K562 (cell line): ENCODE measurements around the gene RYR3. TPM values are rescaled to one million over a fixed set of nuclear protein-coding genes. Genes with fewer than 3 reads are reported as not detected.

Experiments
- ATAC-seq: fragments of 200-7000 bp; cut with Tn5 transposase; 3 replicates; pipeline ENCODE4 v1.9.1; 2020; ENCODE audit warnings: moderate library complexity
- BruUV-seq: library from RNA; stranded (reverse); fragments of 400-500 nt; replicated peaks from 2 replicates; lab custom pipeline; 2021; lab: Mats Ljungman, UMichigan
- CTCF ChIA-PET: fragments of 300-600 bp; formaldehyde crosslinking; extraction: SDS; loops from one replicate; lab custom pipeline; 2021; ENCODE audit warnings: low intra/inter-chr PET ratio; lab: Yijun Ruan, JAX
- POLR2A ChIA-PET: fragments of 300-600, 350-650 bp; sonication (Branson Sonifier 250); formaldehyde crosslinking; extraction: SDS; loops from one replicate; lab custom pipeline; 2021; ENCODE audit warnings: antibody characterized with exemption, inconsistent platforms; lab: Yijun Ruan, JAX
- DNase-seq, 4 experiments: peaks; one replicate each; pipeline versions ENCODE4 v3.0.0 to v3.0.0-alpha.2; 2011 to 2018; ENCODE audit warnings: low spot score in 3 of 4, mixed read lengths in 3 of 4; ENCODE audit errors: extremely low read depth in 1 of 4
- FAIRE-seq: peaks from 2 replicates; lab custom pipeline; 2011; peaks lifted over from hg19 to GRCh38; lab: Jason Lieb, UNC
- H2AFZ ChIP-seq: 2 replicates; pipeline ENCODE4 v1.6.0; 2011; ENCODE audit warnings: low read depth, low read length, control low read depth, inconsistent platforms
- H3K27ac ChIP-seq: fragments of 200-600 bp; 3 replicates; pipeline ENCODE4 v1.8.0; 2011; ENCODE audit warnings: low read depth, mild to moderate bottlenecking, control low read depth, inconsistent platforms, low read length, moderate library complexity, mixed read lengths; ENCODE audit errors: extremely low read depth
- H3K27me3 ChIP-seq, 2 experiments: fragments of 300-600 bp in 1 of 2; 2 replicates in 1 of 2; 3 replicates in 1 of 2; pipeline versions ENCODE4 v1.6.0 to v1.8.0; 2011; ENCODE audit warnings: inconsistent platforms in 2 of 2, low read length in 2 of 2, mild to moderate bottlenecking in 1 of 2, mixed read lengths in 1 of 2, moderate library complexity in 1 of 2; ENCODE audit not compliant: control insufficient read depth in 2 of 2, insufficient read depth in 2 of 2
- H3K36me3 ChIP-seq: fragments of 300-600 bp; 3 replicates; pipeline ENCODE4 v1.8.0; 2011; ENCODE audit warnings: mild to moderate bottlenecking, low read length, inconsistent platforms; ENCODE audit not compliant: control insufficient read depth, insufficient read depth
- H3K4me1 ChIP-seq, 2 experiments: fragments of 200-600 bp in 1 of 2; replicated peaks in 1 of 2; 2 replicates in 1 of 2; 3 replicates in 1 of 2; pipeline versions ENCODE4 v1.5.1 to v1.8.0; 2011; ENCODE audit warnings: inconsistent platforms in 2 of 2, low read length in 2 of 2, mild to moderate bottlenecking in 1 of 2, mixed read lengths in 1 of 2, moderate library complexity in 1 of 2; ENCODE audit not compliant: control insufficient read depth in 2 of 2, insufficient read depth in 2 of 2
- H3K4me2 ChIP-seq: 2 replicates; pipeline ENCODE4 v1.6.1; 2011; ENCODE audit warnings: low read length, control low read depth, inconsistent platforms, mixed read lengths; ENCODE audit not compliant: insufficient read depth
- H3K4me3 ChIP-seq: fragments of 200-600 bp; sonication (generic), shearing (Covaris generic); 2 replicates; pipeline ENCODE4 v1.5.1; 2016; ENCODE audit warnings: control low read depth, inconsistent platforms
- H3K79me2 ChIP-seq: fragments of 200-600 bp; 3 replicates; pipeline ENCODE4 v1.8.0; 2011; ENCODE audit warnings: low read length, inconsistent platforms; ENCODE audit not compliant: control insufficient read depth, insufficient read depth
- H3K9ac ChIP-seq, 2 experiments: 2 replicates each; pipeline versions ENCODE4 v1.6.0 to v1.6.1; 2011; ENCODE audit warnings: low read depth in 2 of 2, low read length in 2 of 2, control low read depth in 1 of 2, inconsistent platforms in 1 of 2, mild to moderate bottlenecking in 1 of 2, mixed read lengths in 1 of 2; ENCODE audit not compliant: insufficient read depth in 1 of 2
- H3K9me1 ChIP-seq: one replicate; pipeline ENCODE4 v1.6.0; 2011; ENCODE audit warnings: inconsistent platforms, mild to moderate bottlenecking, low read length, moderate library complexity; ENCODE audit not compliant: control insufficient read depth, insufficient read depth
- H3K9me3 ChIP-seq: replicated peaks from 2 replicates; pipeline ENCODE4 v1.5.1; 2011; ENCODE audit warnings: low read depth, low read length, inconsistent platforms; ENCODE audit not compliant: control insufficient read depth, insufficient read depth
- H4K20me1 ChIP-seq: replicated peaks from 2 replicates; pipeline ENCODE4 v1.6.1; 2011; ENCODE audit warnings: low read length, inconsistent platforms, mixed read lengths; ENCODE audit not compliant: control insufficient read depth, insufficient read depth
- BDP1 ChIP-seq: IDR thresholded peaks from 3 replicates; pipeline ENCODE4 v1.6.1; 2011; ENCODE audit not compliant: insufficient read length, insufficient read depth
- MXI1 ChIP-seq: IDR thresholded peaks from 2 replicates; pipeline ENCODE4 v1.6.1; 2011; ENCODE audit warnings: low read depth, mild to moderate bottlenecking, improper control_type of control experiment, low read length
- POLR2AphosphoS5 ChIP-seq: IDR thresholded peaks from 2 replicates; pipeline ENCODE4 v1.6.1; 2011; ENCODE audit warnings: mild to moderate bottlenecking, low read depth, low read length, moderate library complexity; ENCODE audit not compliant: control insufficient read depth, insufficient read depth
- PYGO2 ChIP-seq: fragments of 450-650 bp; IDR thresholded peaks from 2 replicates; pipeline ENCODE4 v1.6.1; 2016; ENCODE audit warnings: mild to moderate bottlenecking, missing genetic modification characterization, moderate library complexity, missing compliant biosample characterization
- RCOR1 ChIP-seq, 2 experiments: IDR thresholded peaks; 2 replicates each; pipeline ENCODE4 v1.6.1; 2012; ENCODE audit warnings: low read depth in 2 of 2, low read length in 2 of 2, borderline replicate concordance in 1 of 2, improper control_type of control experiment in 1 of 2
- SLC30A9 ChIP-seq: fragments of 250-450 bp; sonication (Bioruptor Pico); IDR thresholded peaks from 2 replicates; pipeline ENCODE4 v1.8.0; 2022; ENCODE audit warnings: mild to moderate bottlenecking, moderate library complexity
- ZNF41 ChIP-seq: fragments of 250-450 bp; sonication (Bioruptor Pico); conservative IDR thresholded peaks from 2 replicates; pipeline ENCODE4 v1.4.0; 2020; ENCODE audit warnings: mild to moderate bottlenecking
- ZNF780A ChIP-seq: fragments of 250-450 bp; sonication (Bioruptor Pico); IDR thresholded peaks from 2 replicates; pipeline ENCODE4 v1.5.0; 2021; ENCODE audit warnings: mild to moderate bottlenecking
- in situ Hi-C: fragments of 300-500 bp; cut with MboI; formaldehyde crosslinking; loops from 4 replicates; pipeline ENCODE4 v1.15.0; 2018; ENCODE audit warnings: inconsistent platforms, mixed read lengths
- intact Hi-C: fragments of 100-400 bp; cut with micrococcal nuclease; formaldehyde crosslinking; loops from 2 replicates; pipeline ENCODE4 v1.14.2; 2022
- polyA plus RNA-seq, 8 experiments: library from polyadenylated mRNA; depleted of rRNA in 4 of 8; stranded (reverse) in 5 of 8; unstranded in 3 of 8; fragments of >200 nt; fragmentation: Nextera tagmentation in 2 of 8; fragmentation: Illumina TruSeq in 1 of 8; extraction: Ambion mirVana in 2 of 8; extraction: Trizol in 1 of 8; gene quantifications; 2 replicates each; pipeline versions ENCODE4 v1.2.1 to v1.2.3, GENCODE V29; 2011 to 2014; ENCODE audit warnings: inconsistent platforms in 1 of 8, missing spikeins in 1 of 8
- total RNA-seq, 7 experiments: library from RNA; depleted of rRNA in 6 of 7; stranded (reverse); fragments of >200 nt in 6 of 7; fragmentation: Illumina TruSeq in 2 of 7; extraction: Trizol in 2 of 7; gene quantifications; 2 replicates each; pipeline versions ENCODE4 v1.2.1 to v1.2.3, GENCODE V29; 2011 to 2021; ENCODE audit warnings: low replicate concordance in 1 of 7
- TF ChIP-seq, protein P1 (sequence below): fragments of 250-450 bp; sonication (Bioruptor Pico); IDR thresholded peaks from 2 replicates; pipeline ENCODE4 v1.8.0; 2021; ENCODE audit warnings: moderate library complexity, mild to moderate bottlenecking, inconsistent platforms
- TF ChIP-seq, protein P2 (sequence below): fragments of 450-650 bp; formaldehyde crosslinking; IDR thresholded peaks from 2 replicates; pipeline ENCODE4 v1.4.0; 2020; ENCODE audit warnings: mild to moderate bottlenecking, moderate library complexity

The RYR3 gene
- total and polyA plus RNA-seq, 9 of the 15 experiments (the other 6 are each of a cell fraction or from before 2014, with no cell fraction given), result 0.04 TPM; not detected in 8

DNA sequence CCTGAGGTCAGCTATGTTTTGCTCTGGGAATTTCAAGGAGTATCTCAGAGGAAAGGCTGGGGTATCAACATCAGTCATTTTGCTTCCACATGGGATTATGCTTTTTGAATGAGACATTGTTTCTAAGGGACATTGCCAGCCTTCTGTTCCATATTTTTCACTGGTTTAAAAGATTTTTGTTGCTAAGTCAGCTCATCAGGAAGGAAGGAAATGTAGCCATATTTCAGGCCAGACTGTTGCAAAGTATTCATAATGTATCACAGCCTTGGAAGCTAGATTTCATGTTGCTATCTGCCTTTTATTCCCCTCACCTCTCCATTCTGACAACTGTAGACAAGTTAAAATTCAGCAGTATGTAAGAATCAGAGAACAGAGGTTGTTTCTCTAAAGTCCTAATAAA, 596.6 kb downstream of the RYR3 start:
- no peak for FAIRE-seq
- no peaks in the 10 kb centered on the region for H3K79me2 ChIP-seq
- BruUV-seq, result no TSS peak
- no peak overlapping the region for H3K4me3 ChIP-seq
- H3K4me2 ChIP-seq, result no peak overlapping the region
- no peak overlapping the region for H3K27ac ChIP-seq
- DNase-seq, result no peak
- no peak overlapping the region for H2AFZ ChIP-seq
- H3K36me3 ChIP-seq, result no peaks in the 10 kb centered on the region
- no peaks in the 10 kb centered on the region for H3K4me1 ChIP-seq
- CTCF ChIA-PET, result no interaction called here
- TF ChIP-seq SLC30A9 (CRISPR knock-in tag) (no peak), ZNF780A (CRISPR knock-in tag) (no peak), POLR2AphosphoS5 (no peak), ZNF41 (no peak), PYGO2 (tag) (no peak), RCOR1 (IDR thresholded peaks at IDR 0.05; ENCODE audit: borderline replicate concordance in 1 of 2, low read depth in 2 of 2, low read length in 2 of 2) (no peak), BDP1 (no peak), MXI1 (no peak)
- TF ChIP-seq, protein P1, sequence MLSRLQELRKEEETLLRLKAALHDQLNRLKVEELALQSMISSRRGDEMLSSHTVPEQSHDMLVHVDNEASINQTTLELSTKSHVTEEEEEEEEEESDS (CRISPR knock-in tag), result no peak
- TF ChIP-seq, protein P2, sequence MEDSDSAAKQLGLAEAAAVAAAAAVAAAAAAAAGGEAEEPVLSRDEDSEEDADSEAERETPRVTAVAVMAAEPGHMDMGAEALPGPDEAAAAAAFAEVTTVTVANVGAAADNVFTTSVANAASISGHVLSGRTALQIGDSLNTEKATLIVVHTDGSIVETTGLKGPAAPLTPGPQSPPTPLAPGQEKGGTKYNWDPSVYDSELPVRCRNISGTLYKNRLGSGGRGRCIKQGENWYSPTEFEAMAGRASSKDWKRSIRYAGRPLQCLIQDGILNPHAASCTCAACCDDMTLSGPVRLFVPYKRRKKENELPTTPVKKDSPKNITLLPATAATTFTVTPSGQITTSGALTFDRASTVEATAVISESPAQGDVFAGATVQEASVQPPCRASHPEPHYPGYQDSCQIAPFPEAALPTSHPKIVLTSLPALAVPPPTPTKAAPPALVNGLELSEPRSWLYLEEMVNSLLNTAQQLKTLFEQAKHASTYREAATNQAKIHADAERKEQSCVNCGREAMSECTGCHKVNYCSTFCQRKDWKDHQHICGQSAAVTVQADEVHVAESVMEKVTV, result no peak
- in situ Hi-C loops (no loop called here), intact Hi-C loops (no loop called here)
- H3K9me3 ChIP-seq, result no peaks in the 10 kb centered on the region
- peaks cover 0 to 4% of the 10 kb centered on the region in 2 experiments; a peak in 1 of 5 replicates for H3K27me3 ChIP-seq
- H3K9ac ChIP-seq, result no peak overlapping the region
- POLR2A ChIA-PET, result interaction anchor here (0.6 kb wide), 1 partner anchor 15 kb away, joined by 4 read pairs; no protein-coding TSS in a partner anchor
- no peak for ATAC-seq
- H3K9me1 ChIP-seq, result no peaks in the 10 kb centered on the region
- H4K20me1 ChIP-seq, result no peaks in the 10 kb centered on the region
